Activated CD8-positive, alpha-beta T cell treated with anti-CD3 and anti-CD28 coated beads for 36 hours (primary cell): ENCODE results near the gene STOML1. TPM values are rescaled to one million over a fixed set of nuclear protein-coding genes. Genes with fewer than 3 reads are reported as not detected.

Experiments
- ATAC-seq: fragments of 200-7000 bp; cut with Tn5 transposase; one replicate; pipeline ENCODE4 v1.10.0; 2021; ENCODE audit warnings: mild to moderate bottlenecking, moderate library complexity
- CTCF ChIA-PET: fragments of 350-600 bp; sonication (Branson Sonifier 250); formaldehyde crosslinking; loops from one replicate; lab custom pipeline; 2021; ENCODE audit warnings: antibody characterized with exemption; lab: Charles Lee
- POLR2A ChIA-PET: fragments of 350-600 bp; sonication (Branson Sonifier 250); formaldehyde crosslinking; loops from one replicate; lab custom pipeline; 2021; ENCODE audit warnings: antibody characterized with exemption; lab: Charles Lee
- DNase-seq: peaks from one replicate; pipeline ENCODE4 v3.0.0-alpha.2; 2020
- H3K27ac Mint-ChIP-seq: one replicate; pipeline ENCODE4 v1.8.0; 2021; ENCODE audit warnings: mild to moderate bottlenecking, mixed read lengths
- H3K27me3 Mint-ChIP-seq: one replicate; pipeline ENCODE4 v1.8.0; 2021; ENCODE audit warnings: mixed read lengths
- H3K36me3 Mint-ChIP-seq: one replicate; pipeline ENCODE4 v1.8.0; 2021; ENCODE audit warnings: low read depth, mixed read lengths
- H3K4me1 Mint-ChIP-seq: one replicate; pipeline ENCODE4 v1.8.0; 2021; ENCODE audit warnings: low read depth, mixed read lengths
- H3K4me3 Mint-ChIP-seq: one replicate; pipeline ENCODE4 v1.8.0; 2021; ENCODE audit warnings: mild to moderate bottlenecking, moderate library complexity, mixed read lengths
- H3K9me3 Mint-ChIP-seq: one replicate; pipeline ENCODE4 v1.8.0; 2021; ENCODE audit warnings: mixed read lengths
- CTCF ChIP-seq: fragments of 200-600 bp; IDR thresholded peaks from one replicate; pipeline ENCODE4 v1.8.0; 2022; ENCODE audit warnings: antibody characterized with exemption, mild to moderate bottlenecking
- intact Hi-C: fragments of 100-400 bp; cut with micrococcal nuclease; formaldehyde crosslinking; loops from one replicate; pipeline ENCODE4 v1.10.0; 2022
- total RNA-seq, 2 experiments: library from RNA; stranded (reverse); gene quantifications; one replicate each; pipeline ENCODE4 v1.2.3, GENCODE V29; 2021

Gene STOML1
- total RNA-seq, 2 experiments from 2014 or later, result 5.2 to 6.5 TPM

GRCh38 chr15:73955861-73956742 lies 36.0 kb downstream of the STOML1 start:
- H3K9me3 Mint-ChIP-seq, result no peaks in the 10 kb centered on the region
- H3K4me3 Mint-ChIP-seq, result no peak overlapping the region
- ChIA-PET CTCF (interaction anchor here (0.8 to 2.7 kb wide), 2 partner anchors 8 to 17 kb away, joined by 3 to 11 read pairs; no protein-coding TSS in a partner anchor), POLR2A (no interaction called here)
- no peaks in the 10 kb centered on the region for H3K27me3 Mint-ChIP-seq
- H3K4me1 Mint-ChIP-seq, result peaks cover 24% of the 10 kb centered on the region
- H3K27ac Mint-ChIP-seq, result no peak overlapping the region
- DNase-seq, result no peak
- H3K36me3 Mint-ChIP-seq, result no peaks in the 10 kb centered on the region
- ATAC-seq, result no peak
- intact Hi-C loops, result no loop called here
- no peak for TF ChIP-seq CTCF

DNA sequence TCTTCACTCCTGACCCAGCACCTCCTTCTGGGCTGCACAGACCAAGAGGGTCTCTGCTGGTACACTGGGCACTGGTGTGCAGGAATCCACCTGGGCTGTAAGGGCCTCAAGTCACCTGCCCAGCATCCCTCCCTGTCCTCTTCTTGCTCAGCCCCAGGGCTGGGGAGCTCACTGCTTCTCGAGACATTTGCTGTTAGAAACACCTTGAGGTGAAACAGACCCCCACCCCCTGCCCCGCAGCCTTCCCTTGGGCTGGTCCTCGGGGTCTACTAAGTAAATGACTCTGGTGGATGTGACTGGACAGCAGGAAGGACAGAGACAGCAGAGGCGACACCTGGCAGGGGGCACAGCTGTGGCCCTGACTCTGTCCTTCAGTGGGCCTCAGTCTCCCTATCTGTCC lies 36.8 kb downstream of the STOML1 start:
- POLR2A ChIA-PET, result no interaction called here
- no peaks in the 10 kb centered on the region for H3K9me3 Mint-ChIP-seq
- H3K27ac Mint-ChIP-seq, result no peak overlapping the region
- ATAC-seq (no peak), DNase-seq (no peak)
- intact Hi-C loops, result no loop called here
- no peak for TF ChIP-seq CTCF
- H3K36me3 Mint-ChIP-seq, result no peaks in the 10 kb centered on the region
- H3K27me3 Mint-ChIP-seq, result no peaks in the 10 kb centered on the region
- H3K4me3 Mint-ChIP-seq, result no peak overlapping the region
- CTCF ChIA-PET, result no interaction called here
- peaks cover 21% of the 10 kb centered on the region for H3K4me1 Mint-ChIP-seq

- no peak overlapping the region for H3K4me3 Mint-ChIP-seq
- H3K36me3 Mint-ChIP-seq, result no peaks in the 10 kb centered on the region
- CTCF ChIA-PET, result interaction anchor here (1.0 to 7.6 kb wide), 2 partner anchors 11 to 27 kb away, joined by 3 to 72 read pairs; no protein-coding TSS in a partner anchor
- H3K4me1 Mint-ChIP-seq, result peaks cover 17% of the 10 kb centered on the region
- no peak for DNase-seq
- H3K27ac Mint-ChIP-seq, result no peak overlapping the region
- intact Hi-C loops, result no loop called here
- H3K27me3 Mint-ChIP-seq, result no peaks in the 10 kb centered on the region
- no peak for ATAC-seq
- POLR2A ChIA-PET, result interaction anchor here (0.6 kb wide), 1 partner anchor 363 kb away, joined by 3 read pairs; no protein-coding TSS in a partner anchor
- TF ChIP-seq CTCF, result no peak
- H3K9me3 Mint-ChIP-seq, result no peaks in the 10 kb centered on the region
These were observed 37.6 kb downstream of the STOML1 start for GRCh38 chr15:73954188-73955145.

- intact Hi-C loops, result no loop called here
- TF ChIP-seq CTCF, result no peak
- Mint-ChIP-seq H3K4me1 (peaks cover 8% of the 10 kb centered on the region), H3K9me3 (no peaks in the 10 kb centered on the region), H3K36me3 (no peaks in the 10 kb centered on the region), H3K4me3 (no peak overlapping the region), H3K27me3 (no peaks in the 10 kb centered on the region), H3K27ac (no peak overlapping the region)
- no peak for ATAC-seq
- CTCF ChIA-PET, result interaction anchor here (1.3 to 7.6 kb wide), 3 partner anchors 7 to 20 kb away, joined by 3 to 72 read pairs (median 38); no protein-coding TSS in a partner anchor
- POLR2A ChIA-PET, result no interaction called here
- no peak for DNase-seq
These were observed 39.0 kb downstream of the STOML1 start for GRCh38 chr15:73952913-73953750.
